ENCODE results near the gene RASSF10.
"Not testable (repeated sequence)": the region's sequence is repeated elsewhere in the genome, so short reads cannot be mapped to it uniquely, and the experiment has no call there.

Gene RASSF10

DNA sequence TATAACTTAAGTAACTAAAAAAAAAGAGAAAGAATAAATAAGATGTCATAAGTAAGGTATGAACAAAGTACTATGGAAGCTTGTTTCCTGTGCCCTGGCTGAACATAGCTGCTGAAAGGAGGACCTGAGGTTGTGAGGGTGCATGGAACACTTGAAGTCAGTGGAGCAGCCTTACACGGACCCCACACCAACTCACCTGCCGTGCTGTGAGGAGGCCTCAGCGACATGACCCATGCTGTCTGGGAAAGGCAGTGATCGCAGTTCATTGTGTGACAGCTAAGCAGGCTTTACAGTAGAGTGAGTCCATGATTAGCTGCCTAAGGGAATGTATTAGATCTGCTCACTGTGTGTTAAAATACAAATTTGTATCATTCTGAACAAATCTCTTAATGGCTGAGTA, 17.6 kb downstream of the RASSF10 start:
- no peak for DNase-seq (ENCODE audit: low read depth in 2 of 2)

GRCh38 chr11:13028322-13028721, 19.2 kb downstream of the RASSF10 start:
- DNase-seq (ENCODE audit: low read depth in 2 of 2): no peak

DNA sequence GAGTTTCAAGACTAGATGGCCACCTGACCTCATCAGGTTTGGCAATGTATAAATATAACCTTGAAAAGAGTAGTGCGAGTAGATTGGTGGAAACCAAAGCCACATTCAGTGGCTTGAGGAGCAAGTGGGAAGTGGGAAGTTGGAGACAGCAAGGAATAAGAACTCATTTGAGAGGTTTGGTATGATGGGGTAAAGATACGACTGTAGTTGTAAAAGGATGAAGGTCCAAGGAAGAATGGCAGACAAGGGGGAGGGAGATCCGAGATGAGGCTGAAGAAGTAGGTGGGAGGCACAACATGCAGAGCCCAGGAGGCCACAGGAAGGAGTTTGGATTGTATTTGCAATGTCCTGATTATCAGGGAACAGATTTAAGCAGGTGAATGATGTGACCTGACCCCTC, 20.8 kb downstream of the RASSF10 start:
- no peak for DNase-seq (ENCODE audit: low read depth in 2 of 2)

GRCh38 chr11:13030857-13031256, 21.7 kb downstream of the RASSF10 start:
- DNase-seq (ENCODE audit: low read depth in 2 of 2): no peak

DNA sequence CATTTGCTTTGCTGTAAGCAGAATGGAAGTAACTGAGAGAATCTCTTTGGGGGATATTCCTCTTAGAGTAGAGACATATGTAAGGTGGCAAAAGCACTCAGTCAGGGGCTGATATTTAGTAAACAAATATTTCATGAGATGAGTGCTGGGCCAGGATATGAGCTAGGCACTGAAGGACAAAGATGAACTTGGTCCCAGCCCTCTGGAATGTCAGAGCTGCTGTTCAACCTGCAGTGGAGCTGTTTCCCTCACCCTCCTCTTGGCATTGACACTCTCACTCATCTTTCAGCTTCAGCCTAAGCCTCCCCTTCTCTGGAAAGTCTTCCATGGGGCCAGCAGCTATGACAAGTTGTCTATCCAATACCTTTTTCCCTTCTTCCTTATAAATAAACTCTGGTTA, 22.2 kb downstream of the RASSF10 start:
- DNase-seq (ENCODE audit: low read depth in 2 of 2): no peak

DNA sequence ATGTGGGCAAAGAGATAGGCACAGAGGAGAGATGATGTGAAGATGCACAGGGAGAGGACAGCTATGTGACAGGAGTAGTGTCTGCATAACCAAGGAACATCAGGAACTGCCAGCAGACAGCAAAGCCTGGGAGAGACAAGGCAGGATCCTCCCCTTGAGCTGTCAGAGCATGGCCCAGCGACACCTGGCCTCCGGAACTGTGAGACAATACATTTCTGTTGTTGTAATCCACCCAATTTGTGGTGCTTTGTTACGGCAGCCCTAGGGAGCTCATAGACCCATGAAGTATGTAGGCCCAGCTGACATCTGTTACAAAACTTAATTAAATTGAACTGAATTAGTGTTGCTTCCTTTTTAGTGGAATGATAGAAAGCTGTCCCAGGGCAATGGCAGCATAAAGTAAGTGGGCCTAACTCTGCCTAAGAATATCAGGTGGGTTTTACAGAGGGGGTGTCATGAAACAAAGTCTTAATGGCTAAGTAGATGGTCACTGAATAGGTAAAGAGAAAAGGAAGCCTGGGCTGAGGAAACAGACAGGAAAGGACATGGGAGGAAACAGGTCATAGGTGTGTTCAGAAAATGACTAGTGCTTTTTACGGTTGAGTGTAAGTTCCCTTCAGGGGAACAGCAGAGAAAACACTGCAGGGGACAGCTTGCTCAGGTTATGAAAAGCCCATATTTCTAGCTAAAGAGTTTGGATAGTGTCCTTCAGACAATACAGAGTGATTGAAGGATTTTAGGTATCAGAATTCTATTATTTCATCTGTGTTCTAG, 24.8 kb downstream of the RASSF10 start:
- DNase-seq (ENCODE audit: low read depth in 2 of 2): no peak

GRCh38 chr11:13035711-13036110, 26.6 kb downstream of the RASSF10 start:
- no peak for DNase-seq (ENCODE audit: low read depth in 2 of 2)

GRCh38 chr11:13036235-13036634, 27.1 kb downstream of the RASSF10 start:
- no peak for DNase-seq (ENCODE audit: low read depth in 2 of 2)

DNA sequence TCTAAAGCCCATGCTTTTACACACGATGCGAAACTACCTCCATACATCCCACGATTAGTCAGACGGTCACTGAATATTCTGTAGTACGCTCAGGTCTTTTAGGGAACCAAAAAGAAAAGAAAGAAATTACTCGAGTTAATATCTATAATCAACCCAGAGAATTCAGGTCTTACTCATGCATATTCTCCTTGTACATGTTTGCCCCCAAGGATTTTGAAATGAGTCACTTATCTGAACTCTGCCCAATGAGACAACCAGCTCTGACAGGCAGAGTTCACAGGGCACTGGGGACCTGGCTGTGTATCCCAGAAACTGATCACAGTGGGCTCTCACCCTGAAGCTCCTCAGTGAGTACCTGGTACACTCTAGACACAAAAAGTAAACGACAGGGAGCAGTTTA, 29.2 kb downstream of the RASSF10 start:
- no peak for DNase-seq (ENCODE audit: low read depth in 2 of 2)

DNA sequence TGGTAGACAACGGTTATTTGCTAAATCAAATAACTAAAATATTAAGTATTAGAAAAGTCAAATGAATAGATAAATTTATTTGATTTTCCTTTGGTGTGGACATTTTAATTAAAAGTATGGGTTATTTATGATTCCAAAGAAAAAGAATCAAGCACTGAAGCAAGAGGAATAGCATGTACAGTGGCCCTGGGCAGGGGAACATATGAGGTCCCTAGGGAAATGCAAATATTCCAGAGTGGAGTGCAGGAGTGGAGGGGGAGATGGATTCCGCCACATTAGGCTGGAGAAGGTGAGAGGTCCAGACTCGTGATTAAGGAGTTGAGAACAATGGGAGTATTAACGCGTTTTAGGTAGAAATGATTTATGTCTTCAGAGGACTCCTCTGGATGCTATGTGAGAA, 30.0 kb downstream of the RASSF10 start:
- no peak for DNase-seq (ENCODE audit: low read depth in 2 of 2)

DNA sequence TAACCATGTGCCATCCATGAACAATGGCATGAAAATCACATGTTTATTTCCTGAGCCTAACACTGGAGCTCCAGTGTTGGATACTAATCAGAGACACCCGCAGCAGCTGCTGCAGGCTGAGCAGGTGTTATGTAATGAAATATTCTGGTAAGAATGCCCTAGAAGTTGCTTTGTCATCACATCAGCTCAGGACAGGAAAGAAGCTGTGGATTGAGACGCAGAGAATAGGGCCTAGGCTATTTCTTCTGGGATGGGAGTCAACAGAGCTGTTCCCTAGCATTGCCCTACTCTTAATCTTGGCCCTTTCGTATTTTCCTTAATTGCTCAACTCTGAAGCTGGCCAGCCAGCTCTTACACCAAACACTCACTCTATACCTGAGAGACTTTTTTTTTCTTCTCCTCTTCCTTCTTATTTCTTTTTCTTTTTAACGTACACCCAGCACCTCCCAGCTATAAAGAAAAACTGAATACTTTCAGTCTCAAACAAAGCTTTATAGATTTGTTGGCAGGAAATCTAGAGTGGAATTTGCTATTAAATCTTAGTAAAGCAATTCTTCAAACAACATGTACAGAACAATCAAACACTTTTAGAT, 31.9 kb downstream of the RASSF10 start:
- no peak for DNase-seq (ENCODE audit: low read depth in 2 of 2)

DNA sequence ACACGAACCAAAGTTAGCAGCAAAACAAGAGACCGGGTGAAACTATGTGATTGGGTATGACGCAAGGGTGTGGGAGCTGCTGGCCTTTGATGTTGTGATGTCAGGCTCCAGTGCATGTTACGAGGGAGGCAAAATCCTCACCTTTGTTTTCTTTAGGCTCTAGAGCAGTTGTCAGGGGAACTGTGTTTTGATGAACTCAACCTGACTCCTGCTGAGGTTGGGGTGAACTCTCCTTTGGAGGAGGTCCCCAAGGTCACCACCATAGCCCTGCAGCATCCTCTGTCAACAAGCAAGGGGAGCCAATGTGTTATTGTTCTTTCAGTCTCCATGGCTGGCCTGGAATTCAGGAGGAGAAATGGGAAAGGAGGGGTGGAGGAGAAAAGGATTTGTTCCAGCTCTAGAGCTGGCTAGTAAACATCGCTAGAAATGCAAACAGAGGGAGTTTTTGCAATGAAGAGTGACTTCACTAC, 33.8 kb downstream of the RASSF10 start:
- no peak for DNase-seq (ENCODE audit: low read depth in 2 of 2)

GRCh38 chr11:13043912-13044628, 35.0 kb downstream of the RASSF10 start:
- no peak for DNase-seq (ENCODE audit: low read depth in 2 of 2)

- DNase-seq (ENCODE audit: low read depth in 2 of 2): not testable (repeated sequence)
Measured at GRCh38 chr11:13045089-13045488, 36.0 kb downstream of the RASSF10 start.

GRCh38 chr11:13045734-13046133, 36.6 kb downstream of the RASSF10 start:
- DNase-seq (ENCODE audit: low read depth in 2 of 2): no peak

DNA sequence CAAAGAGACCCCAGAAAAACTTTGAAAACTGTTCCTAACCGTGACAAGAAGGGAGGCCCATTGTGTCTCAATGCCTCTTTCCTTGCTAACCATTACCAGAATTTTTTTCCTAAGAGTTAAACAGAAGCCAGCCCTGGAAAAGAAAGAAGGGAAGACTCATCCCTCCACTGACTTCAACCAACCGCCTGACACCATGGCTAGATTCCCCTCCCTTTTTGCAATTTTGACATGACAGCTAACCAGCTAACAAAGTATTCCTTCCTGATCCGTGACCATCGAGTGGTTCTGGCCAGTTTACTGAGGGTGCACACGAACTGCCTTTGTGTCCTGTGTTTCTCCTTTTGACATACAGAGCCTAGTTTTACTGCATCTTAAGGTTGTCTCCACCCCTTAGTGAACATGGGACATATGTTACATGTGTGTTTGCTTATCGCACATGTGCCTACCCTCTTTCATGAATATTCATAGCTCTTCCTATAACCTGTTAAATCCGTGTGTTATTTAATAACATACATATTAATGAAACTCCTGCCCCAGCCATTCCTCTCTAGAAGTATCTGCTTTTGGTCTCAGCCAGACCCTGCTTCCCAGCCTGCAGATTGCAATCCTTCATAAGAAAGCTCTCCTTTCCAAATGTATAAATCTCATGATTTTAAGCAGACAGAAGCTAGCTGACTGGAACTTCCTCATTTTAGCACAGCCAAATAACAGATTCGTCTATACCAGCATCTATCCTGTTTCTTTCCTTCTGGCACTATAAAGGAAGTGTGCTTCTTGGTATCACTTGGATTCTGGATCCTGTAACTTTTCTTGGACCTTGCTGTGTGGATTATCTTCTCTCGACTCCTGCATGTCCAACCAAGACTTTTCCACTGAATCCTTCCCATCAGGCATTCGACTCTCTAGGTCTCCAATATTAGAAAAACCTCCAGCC, 37.8 kb downstream of the RASSF10 start:
- no peak for DNase-seq (ENCODE audit: low read depth in 2 of 2)

DNA sequence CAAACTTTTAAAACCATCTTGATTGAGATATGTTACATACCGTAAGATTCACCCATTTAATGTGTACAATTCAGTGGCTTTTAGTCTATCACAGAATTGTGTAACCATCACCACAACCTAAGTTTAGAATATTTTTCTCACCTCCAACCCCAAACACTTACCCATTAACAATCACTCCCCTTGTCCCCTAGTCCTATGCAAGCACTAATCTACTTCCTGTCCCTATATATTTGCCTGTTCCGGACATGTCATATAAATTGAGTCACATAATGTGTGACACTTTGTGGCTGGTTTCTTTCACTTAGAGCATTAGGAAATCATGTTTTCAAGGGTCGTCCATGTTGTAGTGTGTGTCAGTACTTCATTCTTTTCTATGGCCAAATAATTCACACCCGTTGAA, 38.8 kb downstream of the RASSF10 start:
- no peak for DNase-seq (ENCODE audit: low read depth in 2 of 2)

DNA sequence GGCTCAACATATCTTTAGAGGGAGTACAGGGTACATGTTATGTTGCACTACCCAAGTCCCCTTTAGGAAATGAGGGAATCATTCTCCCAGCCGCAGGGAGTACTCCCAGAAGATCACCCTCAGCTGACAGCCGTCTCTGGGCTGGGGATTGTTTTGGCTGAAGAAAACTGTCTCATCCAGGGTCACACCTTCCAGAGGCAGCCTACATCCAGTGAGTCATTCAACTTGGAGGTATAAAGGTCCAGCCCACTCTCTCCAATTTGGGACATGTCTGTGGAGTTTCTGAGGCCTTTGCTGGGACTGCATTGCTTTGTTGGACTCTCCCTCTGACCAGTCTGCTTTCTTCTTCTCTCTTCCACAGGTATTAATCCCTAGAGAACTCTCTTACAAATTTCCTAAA, 42.1 kb downstream of the RASSF10 start:
- DNase-seq (ENCODE audit: low read depth in 2 of 2): no peak

DNA sequence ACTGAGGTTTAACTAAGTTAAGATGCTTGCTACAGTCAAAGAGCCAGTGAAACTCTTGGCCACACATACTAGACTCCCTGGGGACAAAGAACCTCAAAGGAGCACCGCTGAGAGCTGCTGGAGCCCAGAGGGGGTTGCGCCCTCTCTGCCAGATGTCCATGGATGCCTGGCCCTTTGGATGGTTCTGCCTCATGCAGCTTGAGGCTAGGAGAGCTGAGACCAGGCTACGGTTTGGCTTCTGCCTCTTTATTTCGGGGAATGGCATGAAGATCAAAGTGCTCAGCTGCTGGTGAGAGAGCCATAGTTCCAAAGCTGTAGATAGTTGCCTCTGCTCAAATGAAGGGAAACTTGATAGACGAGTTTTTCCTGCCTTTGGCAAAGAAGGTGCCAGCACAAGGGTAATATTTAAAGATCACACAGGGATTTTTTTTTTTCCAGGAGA, 43.0 kb downstream of the RASSF10 start:
- DNase-seq (ENCODE audit: low read depth in 2 of 2): no peak

DNA sequence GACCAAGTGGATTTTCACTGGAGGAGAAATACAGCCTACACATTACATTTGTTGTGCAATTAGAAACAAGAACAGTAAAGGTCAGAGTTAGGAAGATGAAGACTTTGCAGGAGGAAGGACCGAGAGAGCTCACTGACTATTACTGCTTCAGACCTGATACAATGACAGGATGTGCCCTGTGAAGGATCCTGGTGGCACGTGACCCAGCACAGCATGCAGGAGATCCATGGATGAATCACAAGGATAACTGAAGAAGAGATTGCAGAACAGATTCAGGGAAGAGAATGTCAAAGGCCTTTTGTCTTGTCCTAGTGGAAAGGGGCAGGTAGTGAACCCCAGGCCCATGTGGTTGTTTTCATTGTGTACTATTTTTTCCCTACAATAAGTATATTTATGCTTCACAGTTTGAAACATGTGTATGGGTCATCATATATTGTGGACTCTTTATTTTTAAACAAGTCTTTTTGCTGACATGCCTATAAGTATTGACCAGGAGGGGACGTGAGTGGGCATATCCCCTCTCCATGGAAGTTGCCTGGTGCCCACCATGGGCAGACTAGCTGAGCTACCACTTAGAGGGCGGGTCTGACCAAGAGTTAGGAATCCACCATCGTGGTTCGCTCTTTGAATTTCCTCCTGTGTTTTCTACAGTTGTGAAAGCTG, 44.3 kb downstream of the RASSF10 start:
- DNase-seq (ENCODE audit: low read depth in 2 of 2): no peak

DNA sequence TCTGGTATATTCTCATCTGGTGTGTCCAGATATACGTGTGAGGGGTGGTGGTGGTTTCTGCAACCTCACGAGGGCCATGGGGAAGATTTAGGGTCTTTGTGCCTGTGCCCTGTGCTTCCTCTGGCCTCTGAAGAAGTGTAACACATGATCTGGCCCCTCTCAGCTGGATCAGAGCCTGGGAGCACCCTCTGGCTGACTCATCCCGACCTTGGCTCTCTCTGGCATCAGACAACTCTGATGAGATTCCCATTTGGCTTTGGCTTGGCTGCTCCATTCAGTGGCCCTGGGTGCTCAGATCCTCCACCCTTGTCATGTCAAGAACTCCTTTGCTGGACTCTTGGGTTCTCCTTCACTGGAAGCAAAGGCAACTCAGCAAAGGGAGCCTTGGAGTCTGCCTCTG, 45.2 kb downstream of the RASSF10 start:
- DNase-seq (ENCODE audit: low read depth in 2 of 2): no peak
